Astrocyte (in vitro differentiated cells and primary cell): ENCODE results near the gene CBY1. TPM values are rescaled to one million over a fixed set of nuclear protein-coding genes. Genes with fewer than 3 reads are reported as not detected.

Experiments
- DNase-seq: peaks from one replicate; pipeline ENCODE4 v3.0.0-alpha.2; 2010; ENCODE audit warnings: low read depth
- FAIRE-seq: peaks from 2 replicates; lab custom pipeline; 2011; peaks lifted over from hg19 to GRCh38; lab: Jason Lieb, UNC
- H2AFZ ChIP-seq: 2 replicates; pipeline ENCODE4 v1.6.0; 2012; ENCODE audit warnings: low read depth, low read length, inconsistent platforms
- H3K27ac ChIP-seq: 2 replicates; pipeline ENCODE4 v1.5.1; 2011; ENCODE audit warnings: low read depth, low read length, inconsistent platforms
- H3K27me3 ChIP-seq: 2 replicates; pipeline ENCODE4 v1.6.0; 2011; ENCODE audit warnings: low read length, inconsistent platforms; ENCODE audit not compliant: insufficient read depth
- H3K36me3 ChIP-seq: 2 replicates; pipeline ENCODE4 v1.5.1; 2011; ENCODE audit warnings: low read length, inconsistent platforms; ENCODE audit not compliant: insufficient read depth
- H3K4me1 ChIP-seq: 2 replicates; pipeline ENCODE4 v1.5.1; 2011; ENCODE audit warnings: low read length, inconsistent platforms; ENCODE audit not compliant: insufficient read depth
- H3K4me2 ChIP-seq: 2 replicates; pipeline ENCODE4 v1.6.0; 2012; ENCODE audit warnings: low read length, inconsistent platforms
- H3K4me3 ChIP-seq: 2 replicates; pipeline ENCODE4 v1.5.1; 2011; ENCODE audit warnings: low read depth, mild to moderate bottlenecking, low read length, inconsistent platforms; ENCODE audit not compliant: insufficient read depth
- H3K79me2 ChIP-seq: 2 replicates; pipeline ENCODE4 v1.6.0; 2012; ENCODE audit warnings: mild to moderate bottlenecking, low read length, inconsistent platforms; ENCODE audit not compliant: insufficient read depth
- H3K9ac ChIP-seq: 2 replicates; pipeline ENCODE4 v1.6.0; 2012; ENCODE audit warnings: mild to moderate bottlenecking, low read length, inconsistent platforms
- H3K9me3 ChIP-seq: 2 replicates; pipeline ENCODE4 v1.5.1; 2012; ENCODE audit warnings: low read depth, mild to moderate bottlenecking, low read length, inconsistent platforms; ENCODE audit not compliant: insufficient read depth
- H4K20me1 ChIP-seq: 2 replicates; pipeline ENCODE4 v1.6.0; 2012; ENCODE audit warnings: low read length, inconsistent platforms; ENCODE audit not compliant: insufficient read depth
- H3K27ac Mint-ChIP-seq: one replicate; pipeline ENCODE4 v1.8.0; 2021; ENCODE audit warnings: mild to moderate bottlenecking, mixed read lengths; ENCODE audit not compliant: unreplicated experiment
- H3K27me3 Mint-ChIP-seq: one replicate; pipeline ENCODE4 v1.8.0; 2021; ENCODE audit warnings: low read depth, mixed read lengths; ENCODE audit not compliant: unreplicated experiment
- H3K36me3 Mint-ChIP-seq: one replicate; pipeline ENCODE4 v1.8.0; 2021; ENCODE audit warnings: low read depth, mixed read lengths; ENCODE audit not compliant: unreplicated experiment
- H3K4me1 Mint-ChIP-seq: one replicate; pipeline ENCODE4 v1.8.0; 2021; ENCODE audit warnings: low read depth, mixed read lengths; ENCODE audit not compliant: unreplicated experiment
- H3K4me3 Mint-ChIP-seq: one replicate; pipeline ENCODE4 v1.8.0; 2021; ENCODE audit warnings: mild to moderate bottlenecking, moderate library complexity, mixed read lengths; ENCODE audit not compliant: unreplicated experiment
- H3K9me3 Mint-ChIP-seq: one replicate; pipeline ENCODE4 v1.8.0; 2021; ENCODE audit warnings: mild to moderate bottlenecking, mixed read lengths; ENCODE audit not compliant: unreplicated experiment
- EZH2 ChIP-seq: IDR thresholded peaks from 2 replicates; pipeline ENCODE4 v1.6.1; 2012; ENCODE audit warnings: mild to moderate bottlenecking, low read length, inconsistent platforms; ENCODE audit not compliant: insufficient read depth
- total RNA-seq: library from RNA; stranded (reverse); gene quantifications from 2 replicates; pipeline ENCODE4 v1.2.1, GENCODE V29; 2021
- TF ChIP-seq, protein P1 (sequence below): IDR thresholded peaks from 2 replicates; pipeline ENCODE4 v1.5.1; 2011; ENCODE audit warnings: low read depth, mild to moderate bottlenecking, inconsistent platforms, low read length, moderate library complexity; ENCODE audit not compliant: insufficient read depth

CBY1 gene
- total RNA-seq, 1 donor from 2014 or later: 23.2 TPM

GRCh38 chr22:38698407-38699094 is 42.1 kb downstream of the CBY1 start:
- H3K36me3 ChIP-seq: peaks cover 4% of the 10 kb centered on the region
- no peaks in the 10 kb centered on the region for H3K27me3 ChIP-seq
- H3K4me2 ChIP-seq: peak overlapping the region; percentile 96
- H3K4me3 ChIP-seq: peak overlapping the region; percentile 76
- H3K4me1 ChIP-seq: peaks cover 42% of the 10 kb centered on the region
- H3K27ac Mint-ChIP-seq: peak overlapping the region; percentile 66
- H3K9me3 Mint-ChIP-seq: no peaks in the 10 kb centered on the region
- no peak for FAIRE-seq
- no peak overlapping the region for H2AFZ ChIP-seq
- H3K9me3 ChIP-seq: no peaks in the 10 kb centered on the region
- no peaks in the 10 kb centered on the region for H3K27me3 Mint-ChIP-seq
- H3K79me2 ChIP-seq: peaks cover 60% of the 10 kb centered on the region
- H3K36me3 Mint-ChIP-seq: peaks cover 11% of the 10 kb centered on the region
- TF ChIP-seq EZH2: no peak
- TF ChIP-seq, protein P1, sequence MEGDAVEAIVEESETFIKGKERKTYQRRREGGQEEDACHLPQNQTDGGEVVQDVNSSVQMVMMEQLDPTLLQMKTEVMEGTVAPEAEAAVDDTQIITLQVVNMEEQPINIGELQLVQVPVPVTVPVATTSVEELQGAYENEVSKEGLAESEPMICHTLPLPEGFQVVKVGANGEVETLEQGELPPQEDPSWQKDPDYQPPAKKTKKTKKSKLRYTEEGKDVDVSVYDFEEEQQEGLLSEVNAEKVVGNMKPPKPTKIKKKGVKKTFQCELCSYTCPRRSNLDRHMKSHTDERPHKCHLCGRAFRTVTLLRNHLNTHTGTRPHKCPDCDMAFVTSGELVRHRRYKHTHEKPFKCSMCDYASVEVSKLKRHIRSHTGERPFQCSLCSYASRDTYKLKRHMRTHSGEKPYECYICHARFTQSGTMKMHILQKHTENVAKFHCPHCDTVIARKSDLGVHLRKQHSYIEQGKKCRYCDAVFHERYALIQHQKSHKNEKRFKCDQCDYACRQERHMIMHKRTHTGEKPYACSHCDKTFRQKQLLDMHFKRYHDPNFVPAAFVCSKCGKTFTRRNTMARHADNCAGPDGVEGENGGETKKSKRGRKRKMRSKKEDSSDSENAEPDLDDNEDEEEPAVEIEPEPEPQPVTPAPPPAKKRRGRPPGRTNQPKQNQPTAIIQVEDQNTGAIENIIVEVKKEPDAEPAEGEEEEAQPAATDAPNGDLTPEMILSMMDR: no peak
- DNase-seq: no peak
- H3K4me3 Mint-ChIP-seq: peak overlapping the region; percentile 97
- H4K20me1 ChIP-seq: peaks cover 36% of the 10 kb centered on the region
- peak overlapping the region; percentile 97 for H3K27ac ChIP-seq
- H3K9ac ChIP-seq: peak overlapping the region; percentile 99
- H3K4me1 Mint-ChIP-seq: peaks cover 34% of the 10 kb centered on the region

DNA sequence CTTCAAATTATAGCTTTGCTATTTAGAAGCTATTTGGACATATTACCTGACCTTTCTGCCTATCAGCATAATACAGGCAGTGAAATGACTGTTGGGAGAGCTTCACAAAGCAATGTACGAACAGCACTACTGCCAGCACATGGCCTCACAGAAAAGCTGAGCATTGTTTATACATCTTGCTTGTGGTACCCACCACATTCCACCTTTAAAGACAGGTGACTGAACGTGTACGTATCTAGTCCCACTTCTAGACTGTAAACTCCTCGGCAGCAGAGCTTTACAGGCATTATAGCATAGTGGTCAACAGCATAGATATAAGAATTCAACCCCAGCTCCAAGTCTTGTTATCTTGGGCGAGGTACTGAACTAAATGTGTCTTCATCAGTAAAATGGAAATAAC is 42.7 kb downstream of the CBY1 start:
- Mint-ChIP-seq H3K27me3 (no peaks in the 10 kb centered on the region), H3K27ac (peak overlapping the region; percentile 90), H3K36me3 (peaks cover 9% of the 10 kb centered on the region), H3K9me3 (no peaks in the 10 kb centered on the region), H3K4me1 (peaks cover 34% of the 10 kb centered on the region), H3K4me3 (peak overlapping the region; percentile 97)
- H3K4me3 ChIP-seq: peak overlapping the region; percentile 76
- peak overlapping the region; percentile 99 for H3K9ac ChIP-seq
- no peaks in the 10 kb centered on the region for H3K9me3 ChIP-seq
- FAIRE-seq (no peak), DNase-seq (no peak)
- TF ChIP-seq EZH2: no peak
- TF ChIP-seq, protein P1: no peak
- no peaks in the 10 kb centered on the region for H3K27me3 ChIP-seq
- H3K79me2 ChIP-seq: peaks cover 55% of the 10 kb centered on the region
- H4K20me1 ChIP-seq: peaks cover 30% of the 10 kb centered on the region
- peak overlapping the region; percentile 97 for H3K27ac ChIP-seq
- no peak overlapping the region for H2AFZ ChIP-seq
- peak overlapping the region; percentile 96 for H3K4me2 ChIP-seq
- peaks cover 42% of the 10 kb centered on the region for H3K4me1 ChIP-seq
- peaks cover 2% of the 10 kb centered on the region for H3K36me3 ChIP-seq

DNA sequence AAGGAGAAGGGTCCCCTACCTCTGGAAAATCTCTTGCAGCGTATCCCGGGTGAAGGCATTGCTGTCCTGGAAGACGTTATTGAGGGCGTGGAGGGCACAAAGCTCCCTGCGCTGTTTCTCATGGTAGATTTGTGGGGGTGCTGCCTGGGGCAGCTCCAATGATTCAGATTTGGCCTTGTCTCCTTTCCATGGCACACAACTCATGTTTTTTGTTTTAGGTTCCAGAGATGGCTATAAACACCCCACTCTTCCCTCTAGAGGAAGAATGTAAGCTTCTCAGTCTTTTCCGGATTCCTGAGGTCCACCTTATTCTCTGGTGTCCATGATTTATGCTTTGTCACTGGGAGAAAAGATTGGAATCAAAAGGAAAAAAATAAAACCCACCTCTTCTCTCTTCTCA is 43.3 kb downstream of the CBY1 start:
- H3K4me1 Mint-ChIP-seq: peaks cover 33% of the 10 kb centered on the region

More for the DNA sequence above, 43.3 kb downstream of the CBY1 start:
- peak overlapping the region; percentile 97 for H3K4me3 Mint-ChIP-seq
- Histone ChIP-seq H3K36me3 (no peaks in the 10 kb centered on the region), H4K20me1 (peaks cover 27% of the 10 kb centered on the region), H2AFZ (no peak overlapping the region), H3K27me3 (no peaks in the 10 kb centered on the region), H3K79me2 (peaks cover 49% of the 10 kb centered on the region), H3K9ac (peak overlapping the region; percentile 99), H3K4me1 (peaks cover 44% of the 10 kb centered on the region), H3K4me2 (peak overlapping the region; percentile 96), H3K9me3 (no peaks in the 10 kb centered on the region), H3K27ac (peak overlapping the region; percentile 97), H3K4me3 (peak overlapping the region; percentile 76)
- peak; percentile 42 for DNase-seq
- no peak for TF ChIP-seq EZH2
- TF ChIP-seq, protein P1: no peak
- H3K9me3 Mint-ChIP-seq: no peaks in the 10 kb centered on the region
- H3K27me3 Mint-ChIP-seq: no peaks in the 10 kb centered on the region
- FAIRE-seq: no peak
- peaks cover 5% of the 10 kb centered on the region for H3K36me3 Mint-ChIP-seq
- H3K27ac Mint-ChIP-seq: peak overlapping the region; percentile 90
